Activated gamma-delta T cell treated with Interleukin-2 at 50 U/mL for 16 hours (primary cell): Measurements from ENCODE around the gene B4GALT5.
"Not testable (repeated sequence)": the region's sequence is repeated elsewhere in the genome, so short reads cannot be mapped to it uniquely, and the experiment has no call there.

Experiments used
- DNase-seq: peaks from one replicate; pipeline ENCODE4 v3.0.0-alpha.2; 2020

B4GALT5 gene

DNA sequence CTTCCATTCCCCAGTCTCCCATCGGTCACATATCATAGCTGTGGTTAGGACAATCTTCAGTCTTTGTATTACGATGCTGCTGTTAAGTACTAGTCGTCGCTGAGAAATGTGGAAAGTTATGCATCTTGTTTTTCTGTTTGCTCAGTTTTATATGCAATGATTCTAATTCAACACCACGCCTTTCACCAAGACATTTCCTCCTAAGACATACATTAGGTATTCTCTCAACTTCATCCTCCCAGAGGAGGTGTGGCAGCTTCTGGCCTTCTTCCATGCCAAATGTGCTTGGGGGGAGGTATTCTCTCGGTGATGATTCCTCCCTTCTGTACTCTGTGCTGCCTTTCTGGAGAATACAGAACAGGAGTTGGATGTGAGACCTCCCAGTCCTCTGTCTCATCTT, 66.1 kb downstream of the B4GALT5 start:
- DNase-seq: no peak

DNA sequence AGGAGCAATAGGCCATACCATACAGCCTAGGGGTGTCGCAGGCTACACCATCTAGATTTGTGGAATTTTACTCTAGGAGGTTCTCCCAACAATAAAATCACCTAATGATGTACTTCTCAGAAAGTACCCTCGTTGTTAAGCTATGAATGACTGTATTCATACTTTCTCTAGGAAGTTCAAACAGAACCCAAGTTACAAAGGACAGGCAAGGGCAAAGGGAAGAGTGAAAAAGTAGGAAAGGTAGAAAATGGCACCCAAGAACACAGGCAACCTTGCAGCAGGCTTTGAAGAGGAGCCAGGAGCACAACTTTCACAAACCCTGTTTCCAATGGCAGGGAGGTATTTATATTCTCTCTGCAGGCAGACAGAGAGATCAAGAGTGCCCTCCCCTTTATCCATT, 67.2 kb downstream of the B4GALT5 start:
- DNase-seq: no peak

DNA sequence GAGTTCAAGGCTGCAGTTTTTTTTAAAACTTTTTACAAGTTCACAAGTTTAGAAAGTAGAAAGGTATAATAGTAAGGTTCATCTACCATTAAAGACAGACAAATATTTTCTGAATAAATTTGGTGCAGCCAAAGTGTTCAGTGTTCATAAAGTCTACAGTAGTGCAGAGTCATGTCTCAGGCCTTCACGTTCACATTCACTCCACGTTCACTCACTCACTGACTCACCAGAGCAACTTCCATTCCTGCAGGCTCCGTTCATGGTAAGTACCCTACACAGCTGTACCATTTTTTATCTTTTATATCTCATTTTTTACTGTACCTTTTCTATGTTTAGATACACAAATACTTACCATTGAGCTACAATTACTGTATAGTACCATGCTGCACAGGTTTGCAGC, 67.6 kb downstream of the B4GALT5 start:
- DNase-seq: no peak

DNA sequence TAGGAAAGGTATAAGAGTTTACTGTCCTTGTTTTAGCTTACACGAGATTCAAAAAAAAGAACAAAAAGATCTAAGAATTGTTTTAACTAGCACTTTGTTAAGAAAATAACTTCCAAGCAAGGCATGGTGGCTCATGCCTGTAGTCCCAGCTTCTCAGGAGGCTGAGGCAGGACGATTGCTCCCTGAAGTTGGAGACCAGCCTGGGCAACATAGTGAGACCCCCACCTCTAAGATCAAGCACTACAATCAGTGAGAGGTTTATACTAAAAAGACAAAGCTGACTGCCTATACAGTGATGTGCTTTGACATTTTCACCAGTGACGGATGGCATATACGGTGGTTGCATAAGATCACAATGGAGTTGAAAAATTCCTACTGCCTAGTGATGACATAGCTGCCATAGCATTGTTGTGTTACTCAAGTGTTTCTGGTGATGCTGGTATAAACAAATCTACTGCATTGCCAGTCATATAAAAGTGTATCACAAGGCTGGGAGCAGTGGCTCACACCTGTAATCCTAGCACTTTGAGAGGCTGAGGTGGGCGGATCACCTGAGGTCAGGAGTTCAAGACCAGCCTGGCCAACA, 68.6 kb downstream of the B4GALT5 start:
- no peak for DNase-seq

GRCh38 chr20:49642816-49643215, 70.9 kb downstream of the B4GALT5 start:
- DNase-seq: no peak

DNA sequence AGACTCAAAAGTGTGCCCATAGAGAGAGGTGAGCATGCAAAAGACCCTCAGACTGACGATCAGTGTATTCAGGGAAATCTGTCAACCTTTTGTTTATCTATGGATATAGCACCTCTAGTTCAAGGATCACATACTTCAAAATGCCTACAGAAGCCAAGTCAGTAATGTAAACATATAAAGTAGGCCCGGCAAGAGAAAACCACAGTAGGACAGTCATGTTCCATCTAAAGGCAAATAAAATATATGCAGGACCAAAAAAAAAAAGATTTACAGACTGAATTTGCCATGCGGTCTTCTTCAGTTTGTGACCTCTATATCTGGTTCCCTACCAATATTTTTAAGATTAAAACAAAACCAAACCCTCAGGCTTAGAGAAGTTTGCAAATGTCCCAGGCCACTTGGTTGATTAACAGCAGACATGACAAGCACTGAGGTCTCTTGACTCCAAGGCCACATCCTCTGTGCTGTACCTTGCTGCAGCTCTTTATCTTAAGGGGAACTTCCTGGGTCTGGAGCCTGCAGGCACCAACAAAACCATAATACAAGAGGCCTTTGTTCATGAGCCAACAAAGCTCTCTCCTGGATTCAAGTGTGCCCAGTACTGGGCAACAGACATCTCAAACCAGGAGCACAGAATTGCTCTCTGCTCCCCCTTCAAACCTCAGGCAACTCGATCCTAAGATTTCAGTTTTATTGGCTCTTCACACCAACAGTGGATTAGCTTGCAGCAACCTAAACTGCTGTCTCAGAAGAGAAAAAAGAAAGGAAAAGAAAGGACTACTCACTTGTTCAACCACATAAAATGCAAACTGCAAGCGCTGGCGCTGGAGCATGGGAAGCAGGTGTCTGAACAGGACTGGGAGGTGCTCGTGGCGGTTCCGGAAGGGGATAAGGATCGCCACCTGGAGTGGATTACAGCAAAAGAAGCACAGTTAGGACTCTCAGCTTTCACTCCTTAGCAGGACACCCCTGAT, 71.7 kb downstream of the B4GALT5 start:
- no peak for DNase-seq

DNA sequence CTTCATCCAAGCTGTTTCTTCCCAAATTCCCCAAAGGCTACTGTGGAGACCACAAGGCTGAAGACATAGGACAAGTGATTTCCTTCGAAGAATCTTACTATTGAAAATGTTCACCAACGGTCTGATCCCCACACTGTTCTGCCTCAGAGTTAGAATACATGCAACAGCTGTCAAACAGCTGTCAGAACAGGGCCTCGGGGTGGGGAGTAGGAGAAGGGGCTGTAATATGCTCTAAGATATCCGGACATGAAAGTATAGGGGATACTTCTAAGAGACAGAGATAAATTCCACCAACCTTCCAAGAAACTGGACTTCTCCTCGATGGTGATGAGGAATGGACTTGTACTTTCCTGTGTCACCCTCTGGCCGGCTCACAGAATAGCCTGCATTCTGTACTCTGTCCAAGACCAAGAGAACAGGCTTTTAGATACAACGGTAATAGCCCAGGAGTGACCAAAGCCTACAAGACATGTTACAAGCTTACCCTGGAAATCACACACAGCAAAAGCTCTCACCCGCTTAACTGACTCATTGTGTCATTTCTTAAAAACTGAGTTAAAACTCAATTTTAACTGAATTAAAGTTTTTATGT, 76.5 kb downstream of the B4GALT5 start:
- no peak for DNase-seq

DNA sequence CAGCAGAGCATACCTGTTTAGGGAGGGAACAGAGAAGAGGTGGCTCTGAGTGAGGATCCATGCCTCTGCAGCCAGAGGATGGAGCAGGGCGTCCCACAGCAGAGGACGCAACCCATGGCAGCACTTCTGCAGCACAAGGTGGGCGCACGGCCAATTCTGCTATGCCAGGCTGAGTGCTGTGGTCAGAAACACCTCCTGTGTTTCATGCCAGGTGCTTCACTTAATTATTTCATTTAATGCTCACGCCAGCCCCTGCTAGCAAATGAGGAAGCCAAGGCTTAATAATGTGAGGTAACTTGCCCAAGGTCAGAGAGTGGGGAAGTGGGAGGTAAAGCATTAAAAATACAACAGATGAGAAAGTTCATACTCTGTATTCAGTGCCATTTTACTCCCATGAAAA, 77.2 kb downstream of the B4GALT5 start:
- no peak for DNase-seq

DNA sequence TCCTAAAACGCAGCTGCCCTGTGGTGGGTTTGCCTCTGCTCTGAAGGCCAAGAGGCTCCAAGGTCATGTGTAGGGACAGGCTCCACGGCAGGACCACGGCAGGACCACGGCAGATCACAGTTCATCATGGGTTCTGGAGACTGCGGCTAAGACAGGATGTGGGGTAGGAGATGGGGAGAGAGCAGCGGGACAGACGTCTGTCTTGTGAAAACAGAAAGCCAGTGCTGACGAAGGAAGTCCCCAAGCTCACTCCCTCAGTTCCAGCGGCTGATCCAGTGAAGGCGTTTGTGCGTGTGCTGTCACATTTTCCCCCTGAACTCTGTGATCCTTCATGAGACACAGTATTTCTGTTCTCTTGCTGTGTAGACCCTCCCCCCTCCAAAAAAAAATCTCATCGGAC, 77.8 kb downstream of the B4GALT5 start:
- no peak for DNase-seq

GRCh38 chr20:49635166-49635565, 78.5 kb downstream of the B4GALT5 start:
- DNase-seq: no peak

DNA sequence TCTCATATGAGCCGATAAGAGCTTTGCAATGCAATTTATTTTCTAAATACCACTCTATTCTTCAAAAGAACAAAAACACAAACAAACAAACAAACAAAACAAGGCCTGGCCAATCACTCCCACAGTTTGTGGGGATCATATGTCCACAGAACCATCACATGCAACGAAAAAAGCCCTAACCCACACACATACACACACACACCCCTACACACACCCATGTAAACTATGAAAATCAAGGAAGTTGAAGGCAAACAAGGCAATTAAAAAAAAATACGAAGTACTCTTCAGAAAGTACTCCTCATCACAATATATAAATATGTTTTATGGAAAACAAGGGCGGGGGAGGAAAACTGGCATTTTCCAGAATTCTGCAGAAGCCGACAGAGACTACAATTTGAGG, 79.6 kb downstream of the B4GALT5 start:
- DNase-seq: no peak

GRCh38 chr20:49633643-49634042, 80.0 kb downstream of the B4GALT5 start:
- DNase-seq: no peak

DNA sequence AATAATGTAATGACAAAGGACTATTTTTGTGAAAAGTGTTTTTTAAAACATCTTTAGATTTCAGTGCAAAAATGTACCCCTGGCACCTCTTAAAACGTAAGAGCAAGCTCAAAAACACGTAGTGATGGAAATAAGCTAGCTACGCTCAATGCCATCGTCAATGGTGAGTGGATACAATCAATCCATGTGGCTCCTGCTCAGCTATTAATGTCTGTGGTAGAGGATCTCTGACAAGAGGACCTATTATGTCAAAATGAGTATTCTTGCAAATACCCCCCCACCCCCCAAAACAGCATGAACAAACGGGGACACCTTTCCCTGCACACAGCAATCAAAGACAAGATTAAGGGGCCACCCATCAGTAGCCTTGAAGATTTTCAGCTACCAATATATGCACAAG, 80.7 kb downstream of the B4GALT5 start:
- no peak for DNase-seq

- no peak for DNase-seq
Measured at GRCh38 chr20:49631856-49632418, 81.7 kb downstream of the B4GALT5 start.

DNA sequence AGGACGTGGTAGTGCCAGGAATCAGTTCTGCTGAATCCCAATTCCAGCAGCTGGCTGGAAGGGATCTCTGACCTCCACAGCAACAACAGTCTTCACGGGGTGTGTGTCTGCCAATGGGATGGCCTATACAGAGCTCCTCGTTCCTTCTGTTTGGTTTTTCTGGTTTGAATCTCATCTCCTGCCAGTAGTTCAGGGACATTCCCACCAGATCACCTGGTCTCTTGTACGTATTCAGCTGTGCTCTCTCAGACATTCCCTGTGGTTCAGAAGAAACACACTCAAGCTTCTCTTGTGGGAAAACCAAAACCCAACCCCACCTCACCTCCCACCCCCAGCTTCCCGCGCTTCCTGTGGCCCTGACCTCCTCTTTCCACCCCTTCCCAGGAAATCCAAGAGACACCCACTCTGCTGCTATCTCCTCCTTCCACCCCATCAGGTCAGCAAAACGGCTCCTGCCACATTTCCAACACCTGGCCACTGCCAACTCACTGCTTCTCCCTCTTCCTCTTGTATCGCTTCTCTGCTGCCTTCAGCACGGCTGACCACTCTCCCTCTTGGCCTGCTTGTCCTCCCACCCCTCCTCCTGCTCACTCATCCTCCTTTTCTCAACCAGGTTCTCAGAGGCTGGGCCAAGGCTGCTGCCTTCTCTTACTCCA, 82.5 kb downstream of the B4GALT5 start:
- DNase-seq: no peak

GRCh38 chr20:49630396-49630951, 83.2 kb downstream of the B4GALT5 start:
- DNase-seq: no peak

DNA sequence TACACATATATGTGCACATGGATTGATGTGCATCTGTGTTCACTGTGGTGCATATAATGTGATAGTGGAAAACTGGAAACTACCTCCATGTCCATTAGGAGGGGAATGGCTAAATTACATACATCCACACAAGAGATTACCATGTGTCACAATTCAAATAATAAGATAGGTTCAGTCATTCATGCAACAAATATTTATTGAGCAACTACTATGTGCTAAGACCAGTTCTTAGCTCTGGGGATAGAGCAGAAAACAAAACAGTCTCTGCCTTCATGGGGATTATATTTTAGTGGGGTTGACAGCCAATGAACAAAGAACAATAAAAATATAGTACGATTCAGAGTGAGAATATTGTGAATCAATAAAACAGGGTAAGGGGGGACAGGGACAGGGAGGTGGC, 84.1 kb downstream of the B4GALT5 start:
- DNase-seq: no peak

DNA sequence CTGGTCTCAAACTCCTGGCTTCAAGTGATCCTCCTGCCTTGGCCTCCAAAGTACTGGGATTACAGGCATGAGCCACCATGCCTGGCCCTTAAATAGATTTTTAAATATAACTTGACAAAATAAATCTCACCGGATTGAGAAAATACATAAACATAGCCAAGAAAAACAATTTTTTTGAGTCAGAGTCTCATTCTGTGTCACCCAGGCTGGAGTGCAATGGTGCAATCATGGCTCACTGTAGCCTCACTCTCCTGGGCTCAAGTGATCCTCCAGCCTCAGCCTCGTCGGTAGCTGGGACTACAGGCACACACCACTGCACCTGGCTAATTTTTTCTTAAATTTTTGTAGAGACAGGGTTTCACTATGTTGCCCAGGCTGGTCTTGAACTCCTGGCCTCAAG, 85.4 kb downstream of the B4GALT5 start:
- DNase-seq: not testable (repeated sequence)

- DNase-seq: no peak
Measured at GRCh38 chr20:49627329-49627761, 86.3 kb downstream of the B4GALT5 start.

DNA sequence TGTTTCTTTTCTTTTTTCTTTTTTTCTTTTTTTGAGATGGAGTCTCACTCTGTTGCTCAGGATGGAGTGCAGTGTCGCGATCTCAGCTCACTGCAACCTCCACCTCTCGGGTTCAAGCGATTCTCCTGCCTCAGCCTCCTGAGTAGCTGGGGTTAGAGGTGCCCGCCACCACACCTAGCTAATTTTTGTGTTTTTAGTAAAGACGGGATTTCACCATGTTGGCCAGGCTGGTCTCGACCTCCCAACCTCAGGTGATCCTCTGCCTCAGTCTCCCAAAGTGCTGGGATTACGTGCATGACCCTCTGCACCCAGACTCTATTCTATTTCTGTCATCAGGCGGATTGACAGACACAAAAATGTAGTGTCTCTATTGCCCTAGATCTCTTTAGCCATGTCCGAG, 88.7 kb downstream of the B4GALT5 start:
- not testable (repeated sequence) for DNase-seq

DNA sequence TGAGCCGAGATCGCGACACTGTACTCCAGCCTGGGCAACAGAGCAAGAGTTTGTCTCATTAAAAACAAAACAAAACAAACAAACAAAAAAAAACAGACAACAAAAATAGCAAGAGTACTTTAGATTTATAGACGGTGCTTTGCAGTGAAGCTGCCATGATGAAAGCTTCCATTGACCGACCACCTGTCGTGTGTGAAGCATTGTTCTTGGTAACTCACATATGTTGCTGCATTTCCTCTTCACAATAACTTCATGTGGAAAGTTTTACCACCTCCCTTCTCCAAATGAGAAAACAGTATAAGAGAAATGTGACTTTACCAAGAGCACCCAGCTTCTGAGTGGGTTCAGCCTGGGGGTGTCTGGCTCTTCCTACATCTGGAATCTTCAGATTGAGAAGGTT, 89.4 kb downstream of the B4GALT5 start:
- DNase-seq: no peak

DNA sequence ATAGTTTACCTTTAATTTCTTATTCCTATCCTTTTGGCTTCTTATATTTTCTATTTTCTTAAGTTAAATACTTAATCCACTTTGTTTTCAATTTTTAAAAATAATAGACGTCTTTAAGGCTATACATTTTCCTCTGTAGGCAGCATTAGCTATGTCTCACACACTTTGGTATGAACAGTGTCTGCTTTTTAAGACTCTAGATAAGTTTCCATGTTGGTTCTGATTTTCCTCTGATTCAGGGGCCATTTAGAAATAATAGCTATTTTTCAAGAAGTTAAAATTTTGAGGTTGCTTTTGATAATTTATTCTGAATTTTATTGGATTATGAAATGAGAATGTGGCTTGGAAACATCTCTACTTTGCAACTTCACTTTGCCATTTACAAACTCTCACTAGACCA, 91.4 kb downstream of the B4GALT5 start:
- DNase-seq: no peak
